Activated effector memory CD4-positive, alpha-beta T cell treated with Interleukin-2 at 50 U/mL for 16 hours (primary cell): Measurements from ENCODE around the gene CHST6.
"Not testable (repeated sequence)": the region's sequence is repeated elsewhere in the genome, so short reads cannot be mapped to it uniquely, and the experiment has no call there.

ENCODE experiments used
- DNase-seq: peaks from one replicate; pipeline ENCODE4 v3.0.0-alpha.2; 2020

Gene CHST6

GRCh38 chr16:75495076-75495674 lies at the start of gene CHST6:
TSS of gene CHST6 (minus strand) at chr16:75495441. CDS start at chr16:75479828, 15,613 bp downstream.
- no peak for DNase-seq

GRCh38 chr16:75542462-75542861 lies 47.2 kb upstream of the CHST6 start:
- DNase-seq: not testable (repeated sequence)

GRCh38 chr16:75541236-75541635 lies 46.0 kb upstream of the CHST6 start:
- DNase-seq: no peak

- DNase-seq: not testable (repeated sequence)
These were observed 43.8 kb upstream of the CHST6 start for GRCh38 chr16:75538882-75539565.

- no peak for DNase-seq
These were observed 42.5 kb upstream of the CHST6 start for GRCh38 chr16:75537776-75538175.

- no peak for DNase-seq
These were observed 40.7 kb upstream of the CHST6 start, which contains the start of gene CHST5 for GRCh38 chr16:75535901-75536300. TSS of gene CHST5 (minus strand) at chr16:75536108. CDS start at chr16:75530384, 5,724 bp downstream.

GRCh38 chr16:75535211-75535843 lies 40.1 kb upstream of the CHST6 start:
- DNase-seq: no peak

- DNase-seq: no peak
These were observed 39.4 kb upstream of the CHST6 start for GRCh38 chr16:75534560-75535205.

- no peak for DNase-seq
These were observed 37.5 kb upstream of the CHST6 start for GRCh38 chr16:75532791-75533190.

GRCh38 chr16:75532142-75532765 lies 37.0 kb upstream of the CHST6 start:
- DNase-seq: no peak

- no peak for DNase-seq
These were observed 34.7 kb upstream of the CHST6 start for GRCh38 chr16:75529959-75530358.

- DNase-seq: no peak
These were observed 34.0 kb upstream of the CHST6 start for GRCh38 chr16:75529056-75529905.

GRCh38 chr16:75527825-75528299 lies 32.6 kb upstream of the CHST6 start:
- no peak for DNase-seq

- DNase-seq: no peak
These were observed 31.0 kb upstream of the CHST6 start for GRCh38 chr16:75526032-75526790.

GRCh38 chr16:75519175-75519574 lies 23.9 kb upstream of the CHST6 start:
- DNase-seq: no peak

- peak; percentile 15 for DNase-seq
These were observed 21.1 kb upstream of the CHST6 start for GRCh38 chr16:75516189-75516966.

- DNase-seq: no peak
These were observed 19.1 kb upstream of the CHST6 start for GRCh38 chr16:75514296-75514695.

GRCh38 chr16:75506574-75506973 lies 11.3 kb upstream of the CHST6 start:
- DNase-seq: no peak

GRCh38 chr16:75506107-75506506 lies 10.9 kb upstream of the CHST6 start:
- DNase-seq: no peak

- DNase-seq: no peak
These were observed 8.6 kb upstream of the CHST6 start for GRCh38 chr16:75503801-75504200.
